SU-DHL-6 (cell line): ENCODE results near the gene CRADD.

Source experiments
- CTCF ChIP-seq: fragments of 200-600 bp; sonication (generic); IDR thresholded peaks from one replicate; pipeline ENCODE4 v1.5.1; 2017; ENCODE audit warnings: antibody characterized with exemption, mild to moderate bottlenecking, low read length, moderate library complexity; ENCODE audit not compliant: insufficient read depth, poor library complexity, severe bottlenecking
- EZH2phosphoT487 ChIP-seq: fragments of 200-600 bp; sonication (generic), shearing (Covaris generic); conservative IDR thresholded peaks from 2 replicates; pipeline ENCODE4 v1.6.1; 2018; ENCODE audit warnings: mild to moderate bottlenecking, antibody characterized with exemption, low read length, moderate library complexity, mixed read lengths

DNA sequence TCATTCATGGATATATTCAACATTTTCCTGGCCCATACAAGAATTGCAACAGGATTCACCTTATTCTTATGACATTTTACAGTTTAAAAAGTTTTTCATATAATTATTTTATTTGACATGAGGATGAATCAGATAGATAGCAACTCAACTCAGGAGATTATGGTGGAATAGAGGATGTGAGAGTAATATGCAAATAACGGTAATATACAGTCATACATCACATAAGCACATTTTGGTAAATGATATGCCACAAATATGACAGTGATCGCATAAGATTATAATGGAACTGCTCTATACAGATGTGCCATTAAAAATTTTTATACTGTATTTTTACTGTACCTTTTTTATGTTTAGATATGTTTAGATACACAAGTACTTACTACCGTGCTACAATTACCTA lies 24.1 kb upstream of the CRADD start:
- TF ChIP-seq CTCF (no peak), EZH2phosphoT487 (no peak)
